HG02938 (cell line): ENCODE measurements around the gene LGR5.

Experiments
- ATAC-seq: cut with Tn5 transposase; IDR thresholded peaks from one replicate; pipeline ENCODE4 v1.9.1; 2021; ENCODE audit warnings: mild to moderate bottlenecking, moderate library complexity; ENCODE audit not compliant: unreplicated experiment

Gene LGR5, protein sequence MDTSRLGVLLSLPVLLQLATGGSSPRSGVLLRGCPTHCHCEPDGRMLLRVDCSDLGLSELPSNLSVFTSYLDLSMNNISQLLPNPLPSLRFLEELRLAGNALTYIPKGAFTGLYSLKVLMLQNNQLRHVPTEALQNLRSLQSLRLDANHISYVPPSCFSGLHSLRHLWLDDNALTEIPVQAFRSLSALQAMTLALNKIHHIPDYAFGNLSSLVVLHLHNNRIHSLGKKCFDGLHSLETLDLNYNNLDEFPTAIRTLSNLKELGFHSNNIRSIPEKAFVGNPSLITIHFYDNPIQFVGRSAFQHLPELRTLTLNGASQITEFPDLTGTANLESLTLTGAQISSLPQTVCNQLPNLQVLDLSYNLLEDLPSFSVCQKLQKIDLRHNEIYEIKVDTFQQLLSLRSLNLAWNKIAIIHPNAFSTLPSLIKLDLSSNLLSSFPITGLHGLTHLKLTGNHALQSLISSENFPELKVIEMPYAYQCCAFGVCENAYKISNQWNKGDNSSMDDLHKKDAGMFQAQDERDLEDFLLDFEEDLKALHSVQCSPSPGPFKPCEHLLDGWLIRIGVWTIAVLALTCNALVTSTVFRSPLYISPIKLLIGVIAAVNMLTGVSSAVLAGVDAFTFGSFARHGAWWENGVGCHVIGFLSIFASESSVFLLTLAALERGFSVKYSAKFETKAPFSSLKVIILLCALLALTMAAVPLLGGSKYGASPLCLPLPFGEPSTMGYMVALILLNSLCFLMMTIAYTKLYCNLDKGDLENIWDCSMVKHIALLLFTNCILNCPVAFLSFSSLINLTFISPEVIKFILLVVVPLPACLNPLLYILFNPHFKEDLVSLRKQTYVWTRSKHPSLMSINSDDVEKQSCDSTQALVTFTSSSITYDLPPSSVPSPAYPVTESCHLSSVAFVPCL

DNA sequence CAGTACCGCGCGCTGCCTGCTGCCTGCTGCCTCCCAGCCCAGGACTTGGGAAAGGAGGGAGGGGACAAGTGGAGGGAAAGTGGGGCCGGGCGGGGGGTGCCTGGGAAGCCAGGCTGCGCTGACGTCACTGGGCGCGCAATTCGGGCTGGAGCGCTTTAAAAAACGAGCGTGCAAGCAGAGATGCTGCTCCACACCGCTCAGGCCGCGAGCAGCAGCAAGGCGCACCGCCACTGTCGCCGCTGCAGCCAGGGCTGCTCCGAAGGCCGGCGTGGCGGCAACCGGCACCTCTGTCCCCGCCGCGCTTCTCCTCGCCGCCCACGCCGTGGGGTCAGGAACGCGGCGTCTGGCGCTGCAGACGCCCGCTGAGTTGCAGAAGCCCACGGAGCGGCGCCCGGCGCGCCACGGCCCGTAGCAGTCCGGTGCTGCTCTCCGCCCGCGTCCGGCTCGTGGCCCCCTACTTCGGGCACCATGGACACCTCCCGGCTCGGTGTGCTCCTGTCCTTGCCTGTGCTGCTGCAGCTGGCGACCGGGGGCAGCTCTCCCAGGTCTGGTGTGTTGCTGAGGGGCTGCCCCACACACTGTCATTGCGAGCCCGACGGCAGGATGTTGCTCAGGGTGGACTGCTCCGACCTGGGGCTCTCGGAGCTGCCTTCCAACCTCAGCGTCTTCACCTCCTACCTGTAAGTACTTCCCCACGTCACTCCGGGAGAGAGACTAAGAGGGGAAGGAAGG, at the start of gene LGR5:
Gene LGR5 (plus strand): TSS at position 186 of the 732 bp plus-strand sequence. CDS start 283 bp downstream, at position 469.
- ATAC-seq, result no peak

DNA sequence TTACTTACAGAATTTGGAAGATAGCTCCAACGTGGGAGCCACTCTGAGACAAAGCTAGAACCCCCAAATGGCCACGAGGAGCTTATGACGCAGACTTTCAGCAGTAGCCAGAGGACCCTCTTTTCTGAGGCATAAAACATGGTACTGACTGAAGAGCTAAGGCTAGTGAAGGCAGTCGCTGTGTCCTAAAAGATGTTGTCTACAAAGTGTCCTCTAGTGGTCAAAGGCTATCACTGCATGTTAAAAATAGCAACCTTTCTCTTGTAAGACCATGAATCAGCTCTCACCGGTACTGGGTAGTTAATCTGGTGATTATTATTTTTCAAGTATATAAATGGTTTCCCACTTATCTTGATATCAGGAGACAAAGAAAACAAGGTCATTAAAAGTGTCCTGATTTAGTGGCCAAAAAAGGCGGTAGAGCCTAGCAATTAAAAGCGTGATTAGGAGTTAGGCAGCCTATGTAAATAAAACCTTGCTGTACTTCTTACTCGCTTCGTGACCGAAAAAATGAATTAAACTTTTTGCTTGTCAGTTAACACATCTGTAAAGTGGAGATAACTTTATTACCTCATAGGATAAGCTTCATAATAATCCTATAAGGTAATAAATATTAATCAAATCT, 47.0 kb upstream of the LGR5 start:
- ATAC-seq, result peak; percentile 97

DNA sequence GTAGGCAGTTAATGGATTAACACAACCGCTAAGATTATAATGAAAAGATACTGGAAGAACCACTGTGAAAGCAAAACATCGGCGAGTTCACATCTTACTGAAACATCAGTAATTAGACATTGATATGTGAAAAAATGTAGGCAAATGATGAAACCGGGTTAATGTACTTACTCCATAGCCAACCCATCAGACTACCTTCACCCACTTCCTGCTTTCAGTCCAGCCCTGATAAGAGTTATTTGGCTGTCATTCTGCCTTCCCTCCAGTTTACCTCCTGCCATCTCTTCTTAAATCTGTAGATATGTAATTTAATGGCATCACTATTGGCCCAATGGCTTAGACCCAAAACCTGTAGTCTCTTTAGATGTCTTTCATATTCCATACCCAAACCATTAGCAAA, 46.0 kb upstream of the LGR5 start:
- no peak for ATAC-seq

GRCh38 chr12:71397433-71397954, 42.1 kb upstream of the LGR5 start:
- ATAC-seq, result no peak

DNA sequence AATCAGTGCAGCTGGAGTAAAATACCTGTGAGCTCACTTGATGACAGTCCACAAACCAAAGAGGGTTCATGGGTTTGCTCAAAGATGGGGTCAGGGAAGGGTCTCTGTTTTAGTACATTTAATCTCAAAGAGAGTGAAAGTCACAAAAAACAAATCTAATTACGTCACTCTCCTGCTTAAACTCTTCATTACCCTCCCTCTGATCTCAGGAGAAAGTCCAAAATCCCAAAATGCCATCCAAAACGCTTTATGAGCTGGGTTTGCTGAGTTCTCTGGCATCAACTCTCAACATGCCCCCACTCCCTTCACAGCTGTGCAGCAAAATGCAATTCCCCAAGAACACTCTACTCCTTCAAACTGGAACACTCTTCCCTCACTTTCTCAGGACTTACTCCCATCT, 40.4 kb upstream of the LGR5 start:
- no peak for ATAC-seq

GRCh38 chr12:71400481-71400880, 39.1 kb upstream of the LGR5 start:
- peak; percentile 73 for ATAC-seq

GRCh38 chr12:71405884-71406283, 33.7 kb upstream of the LGR5 start:
- no peak for ATAC-seq

DNA sequence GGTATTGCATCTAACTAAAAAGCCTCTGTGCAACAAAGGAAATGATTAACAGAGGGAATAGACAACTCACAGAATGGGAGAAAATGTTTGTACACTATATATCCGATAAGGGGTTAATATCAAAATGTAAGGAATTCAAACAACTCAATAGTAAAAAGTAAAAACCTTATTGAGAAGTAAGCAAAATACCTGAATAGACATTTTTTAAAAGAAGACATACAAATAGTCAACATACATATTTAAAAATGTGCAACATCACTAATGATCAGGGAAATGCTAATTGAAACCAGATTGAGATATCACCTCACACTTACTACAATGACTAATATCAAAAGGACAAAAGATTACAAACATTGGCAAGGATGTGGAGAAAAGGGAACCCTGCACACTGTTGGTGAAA, 31.9 kb upstream of the LGR5 start:
- no peak for ATAC-seq

- no peak for ATAC-seq
Observed at GRCh38 chr12:71410844-71411243, 28.8 kb upstream of the LGR5 start.

GRCh38 chr12:71411635-71412034, 28.0 kb upstream of the LGR5 start:
- ATAC-seq, result no peak

GRCh38 chr12:71415336-71416231, 24.0 kb upstream of the LGR5 start:
- ATAC-seq, result peak; percentile 95

GRCh38 chr12:71417181-71417580, 22.4 kb upstream of the LGR5 start:
- no peak for ATAC-seq

DNA sequence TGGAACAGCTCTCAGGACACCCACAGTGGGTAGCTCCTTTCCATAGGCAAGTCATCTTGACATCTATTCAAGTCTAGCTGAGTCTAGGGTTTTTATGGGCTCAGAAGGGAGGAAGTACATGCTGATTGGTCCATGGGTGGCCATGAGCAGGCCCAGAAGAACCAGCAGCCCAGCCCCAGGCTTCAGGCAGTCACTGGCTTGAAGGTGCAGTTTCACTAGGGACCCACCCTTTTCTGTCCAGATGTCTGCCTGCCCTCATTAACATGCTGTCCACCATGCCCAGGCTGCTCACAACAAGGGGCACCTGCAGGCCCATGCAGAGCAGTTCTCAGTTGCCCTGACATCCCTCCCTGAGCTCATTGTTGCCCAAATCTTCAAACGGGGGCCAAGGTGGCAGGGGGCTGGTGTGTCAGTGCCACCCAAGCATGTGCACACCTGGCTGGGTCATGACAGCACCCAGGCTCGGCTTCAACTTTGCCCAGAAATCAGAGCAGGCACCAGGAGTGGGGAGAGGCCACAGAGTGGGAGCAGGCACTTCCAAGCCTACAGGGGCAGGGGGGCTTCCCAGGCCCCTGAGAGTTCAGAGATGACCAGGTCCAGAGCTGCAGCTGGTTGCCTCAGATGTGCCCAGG, 18.7 kb upstream of the LGR5 start:
- ATAC-seq, result no peak

DNA sequence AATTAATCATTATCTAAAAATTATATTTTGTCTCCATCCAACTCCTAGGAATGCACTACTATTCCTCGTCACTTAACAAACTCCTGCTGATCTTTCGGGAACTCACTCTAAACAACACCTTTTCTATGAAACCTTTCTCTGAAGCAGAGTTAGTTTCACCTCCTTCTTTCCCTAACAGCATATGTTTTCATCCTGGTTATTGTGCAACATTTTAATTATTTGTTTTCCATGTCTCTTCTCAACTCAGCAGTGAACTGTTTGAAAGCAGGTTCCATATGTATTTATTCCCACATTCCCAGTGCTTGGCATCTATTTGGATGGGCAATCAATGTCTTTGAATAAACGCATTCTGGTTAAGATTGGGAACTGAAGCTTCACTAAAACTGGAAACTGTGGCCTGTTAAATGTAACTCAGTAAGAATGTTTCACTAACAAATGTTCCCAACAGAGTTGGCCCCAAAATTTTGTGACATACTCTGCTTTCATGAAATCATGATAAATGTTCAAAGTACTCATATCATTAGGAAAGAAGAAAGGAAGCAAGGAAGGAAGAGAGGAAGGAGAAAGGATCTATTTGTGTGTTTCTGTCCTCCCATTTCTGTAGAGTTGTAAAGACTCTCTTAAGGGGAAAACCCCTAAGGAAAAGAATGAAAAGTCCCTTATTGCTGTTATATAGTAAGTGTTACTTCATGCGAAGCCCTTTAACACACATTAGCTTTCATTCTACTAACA, 13.9 kb upstream of the LGR5 start:
- no peak for ATAC-seq

- ATAC-seq, result no peak
Observed at GRCh38 chr12:71426300-71427047, 13.1 kb upstream of the LGR5 start.

- ATAC-seq, result no peak
Observed at GRCh38 chr12:71430756-71431155, 8.8 kb upstream of the LGR5 start.

GRCh38 chr12:71431991-71432390, 7.6 kb upstream of the LGR5 start:
- ATAC-seq, result no peak

GRCh38 chr12:71432936-71433335, 6.7 kb upstream of the LGR5 start:
- no peak for ATAC-seq
